Left ventricle myocardium inferior (tissue), 1 donor: Measurements from ENCODE around the gene CHD9. TPM values are rescaled to one million over a fixed set of nuclear protein-coding genes. Genes with fewer than 3 reads are reported as not detected.

Experiments
- DNase-seq: peaks from one replicate; pipeline ENCODE4 v3.0.0-alpha.2; 2020
- H3K27ac ChIP-seq: fragments of 200-600 bp; replicated peaks from 2 replicates; pipeline ENCODE4 v1.8.0; 2021
- H3K27me3 ChIP-seq: fragments of 200-600 bp; 2 replicates; pipeline ENCODE4 v1.8.0; 2021; ENCODE audit warnings: low read depth
- H3K36me3 ChIP-seq: fragments of 200-600 bp; 2 replicates; pipeline ENCODE4 v1.8.0; 2021
- H3K4me1 ChIP-seq: fragments of 200-600 bp; 2 replicates; pipeline ENCODE4 v1.8.0; 2021
- H3K4me3 ChIP-seq: fragments of 200-600 bp; 2 replicates; pipeline ENCODE4 v1.8.0; 2021; ENCODE audit warnings: mild to moderate bottlenecking, moderate library complexity
- H3K9me3 ChIP-seq: fragments of 200-600 bp; replicated peaks from 2 replicates; pipeline ENCODE4 v1.8.0; 2021
- CTCF ChIP-seq: fragments of 200-600 bp; IDR thresholded peaks from 2 replicates; pipeline ENCODE4 v1.8.0; 2021; ENCODE audit warnings: antibody characterized with exemption, mild to moderate bottlenecking, borderline replicate concordance
- intact Hi-C: fragments of 100-400 bp; cut with micrococcal nuclease; formaldehyde crosslinking; loops from one replicate; pipeline ENCODE4 v1.11.0; 2022
- total RNA-seq: library from RNA; stranded (reverse); fragmentation: NEBNext Ultra II Directional; extraction: Animal tissue kit (Norgen Biotek cat#: 25700); gene quantifications from one replicate; pipeline ENCODE4 v1.2.1, GENCODE V29; 2021
- donor health status: DM: no; HTN: yes; CAD: no; lungs with severe emphysema.

The CHD9 gene
- total RNA-seq, 1 donor from 2014 or later = 38.9 TPM

DNA sequence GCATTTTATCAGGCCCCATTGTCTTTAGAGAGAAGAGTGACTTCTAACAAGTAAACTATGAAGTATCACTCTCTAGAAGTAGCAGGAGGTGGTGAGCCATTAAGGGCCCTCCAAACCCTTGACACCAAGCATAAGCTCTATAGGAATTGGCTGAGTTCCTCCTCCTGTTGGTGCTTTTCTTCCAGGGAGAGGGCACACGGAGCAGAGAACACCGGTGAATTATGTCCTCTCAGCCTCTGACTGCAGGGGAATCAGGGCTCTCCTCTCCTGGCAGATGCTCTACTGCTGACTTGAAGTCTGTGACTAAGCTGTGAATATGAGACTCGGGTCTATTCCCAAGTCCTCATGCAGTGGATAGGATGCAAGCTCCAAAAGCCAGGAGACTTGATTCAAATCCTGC is 32.3 kb downstream of the CHD9 start:
- intact Hi-C loops = no loop called here
- TF ChIP-seq CTCF = no peak

GRCh38 chr16:53089434-53090285 is 34.9 kb downstream of the CHD9 start:
- no peak for DNase-seq

More for the DNA sequence above, 32.3 kb downstream of the CHD9 start:
- Histone ChIP-seq H3K4me3 (no peak overlapping the region), H3K27ac (peak overlapping the region; percentile 94), H3K4me1 (peaks cover 88% of the 10 kb centered on the region), H3K9me3 (no peaks in the 10 kb centered on the region), H3K27me3 (no peaks in the 10 kb centered on the region), H3K36me3 (no peaks in the 10 kb centered on the region)
- DNase-seq = no peak

GRCh38 chr16:53090286-53090590 is 35.4 kb downstream of the CHD9 start:
- H3K27ac ChIP-seq = peak overlapping the region; percentile 94
- no peaks in the 10 kb centered on the region for H3K27me3 ChIP-seq
- intact Hi-C loops = no loop called here
- peaks cover 88% of the 10 kb centered on the region for H3K4me1 ChIP-seq
- H3K36me3 ChIP-seq = no peaks in the 10 kb centered on the region
- no peak for TF ChIP-seq CTCF
- H3K9me3 ChIP-seq = no peaks in the 10 kb centered on the region
- peak overlapping the region; percentile 24 for H3K4me3 ChIP-seq
- DNase-seq = no peak

More at GRCh38 chr16:53089434-53090285, 34.9 kb downstream of the CHD9 start:
- TF ChIP-seq CTCF = no peak
- Histone ChIP-seq H3K36me3 (no peaks in the 10 kb centered on the region), H3K27me3 (no peaks in the 10 kb centered on the region), H3K9me3 (no peaks in the 10 kb centered on the region), H3K4me1 (peaks cover 88% of the 10 kb centered on the region), H3K27ac (peak overlapping the region; percentile 94), H3K4me3 (peak overlapping the region; percentile 24)
- intact Hi-C loops = no loop called here

GRCh38 chr16:53090591-53091411 is 36.0 kb downstream of the CHD9 start:
- DNase-seq = peak; percentile 93
- Histone ChIP-seq H3K36me3 (no peaks in the 10 kb centered on the region), H3K27ac (peak overlapping the region; percentile 94), H3K9me3 (no peaks in the 10 kb centered on the region), H3K4me1 (peaks cover 83% of the 10 kb centered on the region), H3K27me3 (no peaks in the 10 kb centered on the region), H3K4me3 (peak overlapping the region; percentile 36)
- peak; percentile 5 for TF ChIP-seq CTCF
- intact Hi-C loops = no loop called here

DNA sequence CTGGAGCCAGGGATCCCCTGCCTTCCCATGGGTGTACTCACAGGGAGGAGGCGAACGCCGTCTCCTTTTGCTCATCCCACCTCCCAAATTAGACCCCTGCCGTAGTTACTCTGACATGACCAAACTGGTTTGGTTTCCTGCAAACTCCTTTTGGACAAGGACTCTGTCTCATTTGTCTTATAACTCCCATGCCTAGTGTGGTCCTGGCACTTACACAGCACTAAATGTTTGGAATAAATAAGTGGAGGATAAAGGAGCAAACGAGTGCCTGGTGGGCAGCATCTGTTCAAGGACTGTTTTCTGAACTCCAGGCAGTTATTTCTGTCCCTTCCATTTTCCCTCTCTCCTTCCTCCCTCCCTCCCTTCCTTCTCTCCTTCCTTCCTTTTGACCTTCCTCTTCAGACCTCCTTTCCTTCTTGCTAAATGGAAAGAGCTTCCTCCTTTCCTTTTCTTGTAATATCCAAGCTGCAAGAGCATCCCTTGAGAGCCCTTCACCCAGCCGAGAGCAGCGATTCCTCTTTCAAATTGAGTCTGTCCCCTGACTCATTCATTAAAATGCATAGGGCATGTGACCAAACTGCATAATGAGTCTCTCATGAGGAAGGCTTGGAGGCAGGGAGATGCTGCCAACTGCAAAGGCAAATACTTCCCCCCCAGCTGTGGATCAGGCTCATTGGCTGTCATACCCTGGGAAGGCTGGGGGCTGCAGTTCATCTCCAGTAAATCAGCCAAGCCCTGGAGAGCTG is 36.8 kb downstream of the CHD9 start:
- no peak for TF ChIP-seq CTCF
- Histone ChIP-seq H3K27me3 (no peaks in the 10 kb centered on the region), H3K27ac (peak overlapping the region; percentile 94), H3K4me3 (peak overlapping the region; percentile 36), H3K9me3 (no peaks in the 10 kb centered on the region), H3K36me3 (no peaks in the 10 kb centered on the region), H3K4me1 (peaks cover 77% of the 10 kb centered on the region)
- peak; percentile 67 for DNase-seq
- intact Hi-C loops = no loop called here
